ENCODE results near the gene NCKAP5. TPM values are rescaled to one million over a fixed set of nuclear protein-coding genes. Genes with fewer than 3 reads are reported as not detected.

NCKAP5 gene
- total and polyA plus RNA-seq, 9 of the 15 experiments (the other 6 are each of a cell fraction or from before 2014, with no cell fraction given): not detected

DNA sequence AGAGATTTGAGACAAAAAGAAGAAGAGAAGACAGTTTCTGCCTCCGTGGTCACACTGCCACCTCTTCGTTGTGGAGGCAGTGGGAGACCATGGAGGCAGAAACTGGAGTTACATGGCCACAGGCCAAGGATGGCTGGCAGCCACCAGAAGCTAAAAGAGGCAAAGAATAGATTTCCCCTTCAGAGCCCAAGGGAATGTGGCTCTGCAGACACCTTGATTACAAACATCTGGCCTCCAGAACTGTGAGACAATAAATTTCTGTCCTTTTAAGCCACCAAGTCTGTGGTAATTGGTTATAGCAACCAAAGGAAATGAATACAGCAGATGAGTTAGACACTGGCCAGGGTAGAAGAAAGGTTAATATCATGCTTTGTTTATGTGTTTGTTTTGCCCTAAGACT is 477.9 kb downstream of the NCKAP5 start (continued):
- no peak for TF ChIP-seq THAP7 (CRISPR knock-in tag; IDR thresholded peaks at IDR 0.05)

GRCh38 chr2:133086176-133086575 is 482.1 kb downstream of the NCKAP5 start:
- ChIA-PET CTCF (ENCODE audit: low intra/inter-chr PET ratio) (no interaction called here), POLR2A (no interaction called here)
- Histone ChIP-seq H3K4me2 (ENCODE audit: insufficient read depth, low read length) (no peak overlapping the region), H3K36me3 (ENCODE audit: control insufficient read depth, insufficient read depth, low read length) (no peaks in the 10 kb centered on the region), H3K4me3 (no peak overlapping the region), H3K9me3 (replicated peaks; ENCODE audit: control insufficient read depth, insufficient read depth, low read depth, low read length) (no peaks in the 10 kb centered on the region), H3K27me3 (ENCODE audit: control insufficient read depth in 2 of 2, insufficient read depth in 2 of 2, low read length in 2 of 2) (no peaks in the 10 kb centered on the region), H3K9ac (ENCODE audit: insufficient read depth in 1 of 2, low read depth in 2 of 2, low read length in 2 of 2) (no peak overlapping the region), H2AFZ (ENCODE audit: low read depth, low read length) (no peak overlapping the region), H3K9me1 (ENCODE audit: control insufficient read depth, insufficient read depth, low read length) (no peaks in the 10 kb centered on the region), H3K27ac (ENCODE audit: extremely low read depth, low read depth, low read length) (no peak overlapping the region), H3K4me1 (replicated peaks in 1 of 2; ENCODE audit: control insufficient read depth in 2 of 2, insufficient read depth in 2 of 2, low read length in 2 of 2) (no peaks in the 10 kb centered on the region), H3K79me2 (ENCODE audit: control insufficient read depth, insufficient read depth, low read length) (no peaks in the 10 kb centered on the region), H4K20me1 (replicated peaks; ENCODE audit: control insufficient read depth, insufficient read depth, low read length) (no peaks in the 10 kb centered on the region)
- ATAC-seq (no peak), DNase-seq (ENCODE audit: extremely low read depth in 1 of 4, low spot score in 3 of 4) (no peak), FAIRE-seq (no peak)
- intact Hi-C loops (cut with micrococcal nuclease): no loop called here
- TF ChIP-seq, protein P1, sequence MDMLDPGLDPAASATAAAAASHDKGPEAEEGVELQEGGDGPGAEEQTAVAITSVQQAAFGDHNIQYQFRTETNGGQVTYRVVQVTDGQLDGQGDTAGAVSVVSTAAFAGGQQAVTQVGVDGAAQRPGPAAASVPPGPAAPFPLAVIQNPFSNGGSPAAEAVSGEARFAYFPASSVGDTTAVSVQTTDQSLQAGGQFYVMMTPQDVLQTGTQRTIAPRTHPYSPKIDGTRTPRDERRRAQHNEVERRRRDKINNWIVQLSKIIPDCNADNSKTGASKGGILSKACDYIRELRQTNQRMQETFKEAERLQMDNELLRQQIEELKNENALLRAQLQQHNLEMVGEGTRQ (CRISPR knock-in tag; IDR thresholded peaks at IDR 0.05): no peak
- no peak for TF ChIP-seq MIER1 (IDR thresholded peaks at IDR 0.05; ENCODE audit: low read depth)
- no peak for TF ChIP-seq ZC3H4 (CRISPR knock-in tag; IDR thresholded peaks at IDR 0.05; ENCODE audit: borderline replicate concordance)
- TF ChIP-seq, protein P2, sequence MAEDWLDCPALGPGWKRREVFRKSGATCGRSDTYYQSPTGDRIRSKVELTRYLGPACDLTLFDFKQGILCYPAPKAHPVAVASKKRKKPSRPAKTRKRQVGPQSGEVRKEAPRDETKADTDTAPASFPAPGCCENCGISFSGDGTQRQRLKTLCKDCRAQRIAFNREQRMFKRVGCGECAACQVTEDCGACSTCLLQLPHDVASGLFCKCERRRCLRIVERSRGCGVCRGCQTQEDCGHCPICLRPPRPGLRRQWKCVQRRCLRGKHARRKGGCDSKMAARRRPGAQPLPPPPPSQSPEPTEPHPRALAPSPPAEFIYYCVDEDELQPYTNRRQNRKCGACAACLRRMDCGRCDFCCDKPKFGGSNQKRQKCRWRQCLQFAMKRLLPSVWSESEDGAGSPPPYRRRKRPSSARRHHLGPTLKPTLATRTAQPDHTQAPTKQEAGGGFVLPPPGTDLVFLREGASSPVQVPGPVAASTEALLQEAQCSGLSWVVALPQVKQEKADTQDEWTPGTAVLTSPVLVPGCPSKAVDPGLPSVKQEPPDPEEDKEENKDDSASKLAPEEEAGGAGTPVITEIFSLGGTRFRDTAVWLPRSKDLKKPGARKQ (CRISPR knock-in tag; IDR thresholded peaks at IDR 0.05): no peak
- no peak for TF ChIP-seq ZFX (CRISPR knock-in tag; IDR thresholded peaks at IDR 0.05)
- TF ChIP-seq ZNF316 (IDR thresholded peaks at IDR 0.05): no peak
- BruUV-seq (replicated peaks): no TSS peak
- WGBS (ENCODE audit: insufficient coverage, low coverage, missing lambda C conversion rate): 1% methylated on average over 6 of the region's 6 CpGs
- in situ Hi-C loops (cut with MboI): no loop called here

All from K562 (cell line).